Calu3 (cell line): ENCODE results near the gene PHC2. TPM values are rescaled to one million over a fixed set of nuclear protein-coding genes. Genes with fewer than 3 reads are reported as not detected.

ENCODE experiments used
- BruUV-seq: library from RNA; stranded (reverse); fragments of 400-500 nt; replicated peaks from 2 replicates; lab custom pipeline; 2021; lab: Mats Ljungman, UMichigan
- CTCF ChIA-PET: fragments of 300-600 bp; sonication (Branson Sonifier 250); formaldehyde crosslinking; loops from one replicate; lab custom pipeline; 2022; ENCODE audit warnings: antibody characterized with exemption; lab: Charles Lee
- DNase-seq: peaks from one replicate; pipeline ENCODE4 v3.0.0; 2022
- H3K27ac Mint-ChIP-seq: one replicate; pipeline ENCODE4 v1.8.0; 2022; ENCODE audit warnings: mixed read lengths; ENCODE audit not compliant: unreplicated experiment
- H3K27me3 Mint-ChIP-seq: one replicate; pipeline ENCODE4 v1.8.0; 2022; ENCODE audit warnings: mixed read lengths; ENCODE audit not compliant: unreplicated experiment
- H3K36me3 Mint-ChIP-seq: one replicate; pipeline ENCODE4 v1.8.0; 2022; ENCODE audit warnings: mild to moderate bottlenecking, moderate library complexity, mixed read lengths; ENCODE audit not compliant: insufficient read depth, unreplicated experiment
- H3K4me1 Mint-ChIP-seq: one replicate; pipeline ENCODE4 v1.8.0; 2022; ENCODE audit warnings: mild to moderate bottlenecking, low read depth, mixed read lengths; ENCODE audit not compliant: unreplicated experiment
- H3K4me3 Mint-ChIP-seq: one replicate; pipeline ENCODE4 v1.8.0; 2022; ENCODE audit warnings: mild to moderate bottlenecking, low read depth, moderate library complexity, mixed read lengths; ENCODE audit not compliant: unreplicated experiment
- H3K9me3 Mint-ChIP-seq: one replicate; pipeline ENCODE4 v1.8.0; 2022; ENCODE audit warnings: low read depth, mixed read lengths; ENCODE audit not compliant: unreplicated experiment
- intact Hi-C: fragments of 100-400 bp; cut with micrococcal nuclease; formaldehyde crosslinking; loops from one replicate; pipeline ENCODE4 v1.10.0; 2022; ENCODE audit not compliant: unreplicated experiment
- total RNA-seq: library from RNA; stranded (reverse); gene quantifications from 2 replicates; pipeline ENCODE4 v1.2.3, GENCODE V29; 2022
- TF ChIP-seq, protein P1 (sequence below): fragments of 200-600 bp; IDR thresholded peaks from one replicate; pipeline ENCODE4 v1.8.0; 2022; ENCODE audit warnings: antibody characterized with exemption; ENCODE audit not compliant: unreplicated experiment

The PHC2 gene
- total RNA-seq, 1 experiment from 2014 or later = 59.5 TPM

- Mint-ChIP-seq H3K36me3 (no peaks in the 10 kb centered on the region), H3K4me3 (no peak overlapping the region), H3K27me3 (no peaks in the 10 kb centered on the region), H3K4me1 (no peaks in the 10 kb centered on the region), H3K9me3 (no peaks in the 10 kb centered on the region), H3K27ac (no peak overlapping the region)
- no peak for DNase-seq
- intact Hi-C loops = no loop called here
- TF ChIP-seq, protein P1, sequence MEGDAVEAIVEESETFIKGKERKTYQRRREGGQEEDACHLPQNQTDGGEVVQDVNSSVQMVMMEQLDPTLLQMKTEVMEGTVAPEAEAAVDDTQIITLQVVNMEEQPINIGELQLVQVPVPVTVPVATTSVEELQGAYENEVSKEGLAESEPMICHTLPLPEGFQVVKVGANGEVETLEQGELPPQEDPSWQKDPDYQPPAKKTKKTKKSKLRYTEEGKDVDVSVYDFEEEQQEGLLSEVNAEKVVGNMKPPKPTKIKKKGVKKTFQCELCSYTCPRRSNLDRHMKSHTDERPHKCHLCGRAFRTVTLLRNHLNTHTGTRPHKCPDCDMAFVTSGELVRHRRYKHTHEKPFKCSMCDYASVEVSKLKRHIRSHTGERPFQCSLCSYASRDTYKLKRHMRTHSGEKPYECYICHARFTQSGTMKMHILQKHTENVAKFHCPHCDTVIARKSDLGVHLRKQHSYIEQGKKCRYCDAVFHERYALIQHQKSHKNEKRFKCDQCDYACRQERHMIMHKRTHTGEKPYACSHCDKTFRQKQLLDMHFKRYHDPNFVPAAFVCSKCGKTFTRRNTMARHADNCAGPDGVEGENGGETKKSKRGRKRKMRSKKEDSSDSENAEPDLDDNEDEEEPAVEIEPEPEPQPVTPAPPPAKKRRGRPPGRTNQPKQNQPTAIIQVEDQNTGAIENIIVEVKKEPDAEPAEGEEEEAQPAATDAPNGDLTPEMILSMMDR = no peak
- CTCF ChIA-PET = no interaction called here
- no TSS peak for BruUV-seq
Measured at GRCh38 chr1:33420870-33421775, 9.8 kb downstream of the PHC2 start.

GRCh38 chr1:33418811-33419210 lies 12.1 kb downstream of the PHC2 start:
- Mint-ChIP-seq H3K4me3 (no peak overlapping the region), H3K4me1 (no peaks in the 10 kb centered on the region), H3K27me3 (no peaks in the 10 kb centered on the region), H3K9me3 (peaks cover 10% of the 10 kb centered on the region), H3K27ac (no peak overlapping the region), H3K36me3 (no peaks in the 10 kb centered on the region)
- intact Hi-C loops = no loop called here
- no TSS peak for BruUV-seq
- TF ChIP-seq, protein P1 = no peak
- DNase-seq = no peak
- CTCF ChIA-PET = no interaction called here

DNA sequence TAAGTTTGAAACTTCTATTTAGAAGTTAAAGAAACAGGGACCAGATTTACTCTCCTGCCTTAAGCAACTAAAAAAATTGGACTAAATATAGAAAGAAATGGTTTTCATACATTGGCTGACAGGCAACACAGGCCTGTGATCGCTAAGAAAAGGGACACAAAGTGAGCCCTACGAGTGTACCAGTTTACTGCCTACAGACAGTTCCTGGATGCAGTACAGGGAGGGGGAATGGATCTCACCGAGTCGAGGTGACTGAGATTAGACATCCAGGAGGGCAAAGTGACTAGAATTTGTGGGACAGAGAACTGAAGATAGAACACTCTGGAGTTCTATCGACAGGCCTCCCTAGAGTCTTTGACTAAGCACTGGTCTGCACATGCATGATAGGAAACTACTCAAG lies 16.0 kb downstream of the PHC2 start:
- BruUV-seq = no TSS peak
- no peak for DNase-seq
- Mint-ChIP-seq H3K9me3 (peaks cover 10% of the 10 kb centered on the region), H3K4me1 (no peaks in the 10 kb centered on the region), H3K27ac (no peak overlapping the region), H3K36me3 (no peaks in the 10 kb centered on the region), H3K4me3 (no peak overlapping the region), H3K27me3 (no peaks in the 10 kb centered on the region)
- intact Hi-C loops = no loop called here
- TF ChIP-seq, protein P1 = no peak
- CTCF ChIA-PET = no interaction called here

GRCh38 chr1:33410091-33410701 lies 20.7 kb downstream of the PHC2 start:
- BruUV-seq = no TSS peak
- no peaks in the 10 kb centered on the region for H3K27me3 Mint-ChIP-seq
- H3K27ac Mint-ChIP-seq = no peak overlapping the region
- no peak overlapping the region for H3K4me3 Mint-ChIP-seq
- CTCF ChIA-PET = no interaction called here
- peaks cover 5% of the 10 kb centered on the region for H3K9me3 Mint-ChIP-seq
- H3K4me1 Mint-ChIP-seq = no peaks in the 10 kb centered on the region
- intact Hi-C loops = no loop called here
- no peak for DNase-seq
- TF ChIP-seq, protein P1 = no peak
- no peaks in the 10 kb centered on the region for H3K36me3 Mint-ChIP-seq
